Activated CD8-positive, alpha-beta T cell treated with anti-CD3 and anti-CD28 coated beads for 36 hours (primary cell): ENCODE measurements around the gene PTPRN2. TPM values are rescaled to one million over a fixed set of nuclear protein-coding genes. Genes with fewer than 3 reads are reported as not detected.
"Not testable (repeated sequence)": the region's sequence is repeated elsewhere in the genome, so short reads cannot be mapped to it uniquely, and the experiment has no call there.

ENCODE experiments used
- ATAC-seq: fragments of 200-7000 bp; cut with Tn5 transposase; one replicate; pipeline ENCODE4 v1.10.0; 2021; ENCODE audit warnings: mild to moderate bottlenecking, moderate library complexity
- CTCF ChIA-PET: fragments of 350-600 bp; sonication (Branson Sonifier 250); formaldehyde crosslinking; loops from one replicate; lab custom pipeline; 2021; ENCODE audit warnings: antibody characterized with exemption; lab: Charles Lee
- POLR2A ChIA-PET: fragments of 350-600 bp; sonication (Branson Sonifier 250); formaldehyde crosslinking; loops from one replicate; lab custom pipeline; 2021; ENCODE audit warnings: antibody characterized with exemption; lab: Charles Lee
- DNase-seq: peaks from one replicate; pipeline ENCODE4 v3.0.0-alpha.2; 2020
- H3K27ac Mint-ChIP-seq: one replicate; pipeline ENCODE4 v1.8.0; 2021; ENCODE audit warnings: mild to moderate bottlenecking, mixed read lengths
- H3K27me3 Mint-ChIP-seq: one replicate; pipeline ENCODE4 v1.8.0; 2021; ENCODE audit warnings: mixed read lengths
- H3K36me3 Mint-ChIP-seq: one replicate; pipeline ENCODE4 v1.8.0; 2021; ENCODE audit warnings: low read depth, mixed read lengths
- H3K4me1 Mint-ChIP-seq: one replicate; pipeline ENCODE4 v1.8.0; 2021; ENCODE audit warnings: low read depth, mixed read lengths
- H3K4me3 Mint-ChIP-seq: one replicate; pipeline ENCODE4 v1.8.0; 2021; ENCODE audit warnings: mild to moderate bottlenecking, moderate library complexity, mixed read lengths
- H3K9me3 Mint-ChIP-seq: one replicate; pipeline ENCODE4 v1.8.0; 2021; ENCODE audit warnings: mixed read lengths
- CTCF ChIP-seq: fragments of 200-600 bp; IDR thresholded peaks from one replicate; pipeline ENCODE4 v1.8.0; 2022; ENCODE audit warnings: antibody characterized with exemption, mild to moderate bottlenecking
- intact Hi-C: fragments of 100-400 bp; cut with micrococcal nuclease; formaldehyde crosslinking; loops from one replicate; pipeline ENCODE4 v1.10.0; 2022
- total RNA-seq, 2 experiments: library from RNA; stranded (reverse); gene quantifications; one replicate each; pipeline ENCODE4 v1.2.3, GENCODE V29; 2021

Gene PTPRN2
- total RNA-seq, 2 experiments from 2014 or later = 0.49 to 0.65 TPM

- intact Hi-C loops = no loop called here
- Mint-ChIP-seq H3K4me1 (no peaks in the 10 kb centered on the region), H3K4me3 (no peak overlapping the region), H3K9me3 (peaks cover 26% of the 10 kb centered on the region), H3K27ac (no peak overlapping the region), H3K36me3 (peaks cover 4% of the 10 kb centered on the region), H3K27me3 (no peaks in the 10 kb centered on the region)
- no peak for TF ChIP-seq CTCF
- ChIA-PET POLR2A (no interaction called here), CTCF (no interaction called here)
- ATAC-seq (no peak), DNase-seq (no peak)
These were observed 279.6 kb downstream of the PTPRN2 start for GRCh38 chr7:158308001-158308400.

- POLR2A ChIA-PET, H3K27ac Mint-ChIP-seq, H3K4me1 Mint-ChIP-seq, intact Hi-C loops, ATAC-seq, H3K27me3 Mint-ChIP-seq, CTCF ChIA-PET, DNase-seq, H3K36me3 Mint-ChIP-seq, H3K4me3 Mint-ChIP-seq: not testable (repeated sequence)
- H3K9me3 Mint-ChIP-seq = peaks cover 14% of the 10 kb centered on the region
These were observed 283.6 kb downstream of the PTPRN2 start for GRCh38 chr7:158304072-158304471.

- H3K4me3 Mint-ChIP-seq = no peak overlapping the region
- DNase-seq (no peak), ATAC-seq (no peak)
- H3K27me3 Mint-ChIP-seq = peaks cover 2% of the 10 kb centered on the region
- intact Hi-C loops = no loop called here
- no peaks in the 10 kb centered on the region for H3K4me1 Mint-ChIP-seq
- peaks cover 4% of the 10 kb centered on the region for H3K36me3 Mint-ChIP-seq
- H3K9me3 Mint-ChIP-seq = peaks cover 12% of the 10 kb centered on the region
- ChIA-PET POLR2A (no interaction called here), CTCF (no interaction called here)
- TF ChIP-seq CTCF = no peak
- no peak overlapping the region for H3K27ac Mint-ChIP-seq
These were observed 284.5 kb downstream of the PTPRN2 start for GRCh38 chr7:158303121-158303520.

GRCh38 chr7:158302274-158303070 is 285.2 kb downstream of the PTPRN2 start:
- Mint-ChIP-seq H3K36me3 (peaks cover 2% of the 10 kb centered on the region), H3K4me3 (no peak overlapping the region), H3K27ac (no peak overlapping the region), H3K27me3 (peaks cover 2% of the 10 kb centered on the region), H3K4me1 (no peaks in the 10 kb centered on the region), H3K9me3 (peaks cover 6% of the 10 kb centered on the region)
- DNase-seq (no peak), ATAC-seq (peak; percentile 17)
- ChIA-PET POLR2A (no interaction called here), CTCF (no interaction called here)
- TF ChIP-seq CTCF = no peak
- intact Hi-C loops = no loop called here

GRCh38 chr7:158301207-158301606 is 286.4 kb downstream of the PTPRN2 start:
- Mint-ChIP-seq H3K4me1 (no peaks in the 10 kb centered on the region), H3K4me3 (no peak overlapping the region), H3K9me3 (peaks cover 2% of the 10 kb centered on the region), H3K36me3 (no peaks in the 10 kb centered on the region), H3K27ac (no peak overlapping the region), H3K27me3 (peaks cover 4% of the 10 kb centered on the region)
- ChIA-PET POLR2A (no interaction called here), CTCF (no interaction called here)
- ATAC-seq = no peak
- TF ChIP-seq CTCF = no peak
- intact Hi-C loops = no loop called here
- DNase-seq = no peak
